ENCODE results near the gene RIT2.

GRCh38 chr18:43115076-43115921 is at the start of gene RIT2:
- TF ChIP-seq ZNF416 (tag by site-specific recombination; IDR thresholded peaks at IDR 0.05) (no peak), ZIC2 (tag by site-specific recombination; IDR thresholded peaks at IDR 0.05) (no peak), ZNF266 (tag by site-specific recombination; IDR thresholded peaks at IDR 0.05; ENCODE audit: low read depth) (no peak), ZNF354C (tag by site-specific recombination; IDR thresholded peaks at IDR 0.05; ENCODE audit: borderline replicate concordance, low read depth) (no peak), KLF7 (tag by site-specific recombination; IDR thresholded peaks at IDR 0.05; ENCODE audit: borderline replicate concordance) (no peak), ZNF350 (tag by site-specific recombination; IDR thresholded peaks at IDR 0.05) (no peak), GLI2 (tag by site-specific recombination; IDR thresholded peaks at IDR 0.05; ENCODE audit: borderline replicate concordance, low read depth) (no peak), SP2 (tag by site-specific recombination; IDR thresholded peaks at IDR 0.05) (no peak), ZNF629 (tag by site-specific recombination; IDR thresholded peaks at IDR 0.05) (no peak), KLF16 (tag by site-specific recombination; IDR thresholded peaks at IDR 0.05) (no peak), ZNF24 (tag by site-specific recombination; IDR thresholded peaks at IDR 0.05) (no peak)
- TF ChIP-seq, protein P1, sequence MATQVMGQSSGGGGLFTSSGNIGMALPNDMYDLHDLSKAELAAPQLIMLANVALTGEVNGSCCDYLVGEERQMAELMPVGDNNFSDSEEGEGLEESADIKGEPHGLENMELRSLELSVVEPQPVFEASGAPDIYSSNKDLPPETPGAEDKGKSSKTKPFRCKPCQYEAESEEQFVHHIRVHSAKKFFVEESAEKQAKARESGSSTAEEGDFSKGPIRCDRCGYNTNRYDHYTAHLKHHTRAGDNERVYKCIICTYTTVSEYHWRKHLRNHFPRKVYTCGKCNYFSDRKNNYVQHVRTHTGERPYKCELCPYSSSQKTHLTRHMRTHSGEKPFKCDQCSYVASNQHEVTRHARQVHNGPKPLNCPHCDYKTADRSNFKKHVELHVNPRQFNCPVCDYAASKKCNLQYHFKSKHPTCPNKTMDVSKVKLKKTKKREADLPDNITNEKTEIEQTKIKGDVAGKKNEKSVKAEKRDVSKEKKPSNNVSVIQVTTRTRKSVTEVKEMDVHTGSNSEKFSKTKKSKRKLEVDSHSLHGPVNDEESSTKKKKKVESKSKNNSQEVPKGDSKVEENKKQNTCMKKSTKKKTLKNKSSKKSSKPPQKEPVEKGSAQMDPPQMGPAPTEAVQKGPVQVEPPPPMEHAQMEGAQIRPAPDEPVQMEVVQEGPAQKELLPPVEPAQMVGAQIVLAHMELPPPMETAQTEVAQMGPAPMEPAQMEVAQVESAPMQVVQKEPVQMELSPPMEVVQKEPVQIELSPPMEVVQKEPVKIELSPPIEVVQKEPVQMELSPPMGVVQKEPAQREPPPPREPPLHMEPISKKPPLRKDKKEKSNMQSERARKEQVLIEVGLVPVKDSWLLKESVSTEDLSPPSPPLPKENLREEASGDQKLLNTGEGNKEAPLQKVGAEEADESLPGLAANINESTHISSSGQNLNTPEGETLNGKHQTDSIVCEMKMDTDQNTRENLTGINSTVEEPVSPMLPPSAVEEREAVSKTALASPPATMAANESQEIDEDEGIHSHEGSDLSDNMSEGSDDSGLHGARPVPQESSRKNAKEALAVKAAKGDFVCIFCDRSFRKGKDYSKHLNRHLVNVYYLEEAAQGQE (tag by site-specific recombination; IDR thresholded peaks at IDR 0.05), result no peak
- TF ChIP-seq, protein P2, sequence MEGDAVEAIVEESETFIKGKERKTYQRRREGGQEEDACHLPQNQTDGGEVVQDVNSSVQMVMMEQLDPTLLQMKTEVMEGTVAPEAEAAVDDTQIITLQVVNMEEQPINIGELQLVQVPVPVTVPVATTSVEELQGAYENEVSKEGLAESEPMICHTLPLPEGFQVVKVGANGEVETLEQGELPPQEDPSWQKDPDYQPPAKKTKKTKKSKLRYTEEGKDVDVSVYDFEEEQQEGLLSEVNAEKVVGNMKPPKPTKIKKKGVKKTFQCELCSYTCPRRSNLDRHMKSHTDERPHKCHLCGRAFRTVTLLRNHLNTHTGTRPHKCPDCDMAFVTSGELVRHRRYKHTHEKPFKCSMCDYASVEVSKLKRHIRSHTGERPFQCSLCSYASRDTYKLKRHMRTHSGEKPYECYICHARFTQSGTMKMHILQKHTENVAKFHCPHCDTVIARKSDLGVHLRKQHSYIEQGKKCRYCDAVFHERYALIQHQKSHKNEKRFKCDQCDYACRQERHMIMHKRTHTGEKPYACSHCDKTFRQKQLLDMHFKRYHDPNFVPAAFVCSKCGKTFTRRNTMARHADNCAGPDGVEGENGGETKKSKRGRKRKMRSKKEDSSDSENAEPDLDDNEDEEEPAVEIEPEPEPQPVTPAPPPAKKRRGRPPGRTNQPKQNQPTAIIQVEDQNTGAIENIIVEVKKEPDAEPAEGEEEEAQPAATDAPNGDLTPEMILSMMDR (tag by site-specific recombination; IDR thresholded peaks at IDR 0.05), result no peak
